Progenitor cell of endocrine pancreas (in vitro differentiated cells): Measurements from ENCODE around the gene RFXAP. TPM values are rescaled to one million over a fixed set of nuclear protein-coding genes. Genes with fewer than 3 reads are reported as not detected.

Source experiments
- DNase-seq: peaks from one replicate; pipeline ENCODE4 v3.0.0; 2021; ENCODE audit warnings: low spot score; ENCODE audit not compliant: unreplicated experiment
- H3K27ac Mint-ChIP-seq: 2 replicates; pipeline ENCODE4 v1.8.0; 2021; ENCODE audit warnings: mild to moderate bottlenecking, moderate library complexity, mixed read lengths
- H3K27me3 Mint-ChIP-seq: 2 replicates; pipeline ENCODE4 v1.8.0; 2021; ENCODE audit warnings: mixed read lengths
- H3K36me3 Mint-ChIP-seq: 2 replicates; pipeline ENCODE4 v1.8.0; 2022; ENCODE audit warnings: mixed read lengths; ENCODE audit not compliant: insufficient read depth
- H3K4me1 Mint-ChIP-seq: 2 replicates; pipeline ENCODE4 v1.8.0; 2021; ENCODE audit warnings: low read depth, mixed read lengths
- H3K4me3 Mint-ChIP-seq: 2 replicates; pipeline ENCODE4 v1.8.0; 2021; ENCODE audit warnings: low read depth, mild to moderate bottlenecking, moderate library complexity, mixed read lengths
- H3K9me3 Mint-ChIP-seq: 2 replicates; pipeline ENCODE4 v1.8.0; 2021; ENCODE audit warnings: low read depth, mixed read lengths
- total RNA-seq: library from RNA; stranded (reverse); gene quantifications from 2 replicates; pipeline ENCODE4 v1.2.1, GENCODE V29; 2021
- TF ChIP-seq, protein P1 (sequence below): fragments of 200-600 bp; sonication (generic); IDR thresholded peaks from one replicate; pipeline ENCODE4 v1.5.0; 2021; ENCODE audit warnings: antibody characterized with exemption, mild to moderate bottlenecking; ENCODE audit not compliant: unreplicated experiment

The RFXAP gene
- total RNA-seq, 1 donor from 2014 or later = 13.3 TPM

DNA sequence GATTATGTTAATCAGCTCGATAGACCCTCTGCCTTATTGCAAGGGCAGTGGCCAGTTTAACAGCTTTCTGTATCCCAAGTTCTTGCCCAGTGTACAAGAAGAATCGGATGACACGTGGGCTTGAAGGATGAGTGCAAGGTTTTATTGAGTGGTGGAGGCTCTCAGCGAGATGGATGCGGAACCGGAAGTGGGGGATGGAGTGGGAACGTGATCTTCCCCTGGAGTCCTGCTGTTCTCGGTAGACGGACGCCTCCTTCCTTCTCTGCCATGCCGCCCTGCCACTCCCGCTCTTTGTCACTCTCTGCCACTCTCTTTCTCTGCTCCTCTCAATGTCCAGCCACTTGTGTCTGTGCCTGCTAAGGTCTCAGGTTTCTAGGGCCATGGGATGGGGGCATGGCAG is 21.0 kb downstream of the RFXAP start:
- TF ChIP-seq, protein P1, sequence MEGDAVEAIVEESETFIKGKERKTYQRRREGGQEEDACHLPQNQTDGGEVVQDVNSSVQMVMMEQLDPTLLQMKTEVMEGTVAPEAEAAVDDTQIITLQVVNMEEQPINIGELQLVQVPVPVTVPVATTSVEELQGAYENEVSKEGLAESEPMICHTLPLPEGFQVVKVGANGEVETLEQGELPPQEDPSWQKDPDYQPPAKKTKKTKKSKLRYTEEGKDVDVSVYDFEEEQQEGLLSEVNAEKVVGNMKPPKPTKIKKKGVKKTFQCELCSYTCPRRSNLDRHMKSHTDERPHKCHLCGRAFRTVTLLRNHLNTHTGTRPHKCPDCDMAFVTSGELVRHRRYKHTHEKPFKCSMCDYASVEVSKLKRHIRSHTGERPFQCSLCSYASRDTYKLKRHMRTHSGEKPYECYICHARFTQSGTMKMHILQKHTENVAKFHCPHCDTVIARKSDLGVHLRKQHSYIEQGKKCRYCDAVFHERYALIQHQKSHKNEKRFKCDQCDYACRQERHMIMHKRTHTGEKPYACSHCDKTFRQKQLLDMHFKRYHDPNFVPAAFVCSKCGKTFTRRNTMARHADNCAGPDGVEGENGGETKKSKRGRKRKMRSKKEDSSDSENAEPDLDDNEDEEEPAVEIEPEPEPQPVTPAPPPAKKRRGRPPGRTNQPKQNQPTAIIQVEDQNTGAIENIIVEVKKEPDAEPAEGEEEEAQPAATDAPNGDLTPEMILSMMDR = no peak
- Mint-ChIP-seq H3K4me1 (peaks cover 16% of the 10 kb centered on the region), H3K36me3 (peaks cover 5% of the 10 kb centered on the region), H3K27me3 (no peaks in the 10 kb centered on the region), H3K27ac (no peak overlapping the region), H3K9me3 (no peaks in the 10 kb centered on the region), H3K4me3 (no peak overlapping the region)
- DNase-seq = no peak

DNA sequence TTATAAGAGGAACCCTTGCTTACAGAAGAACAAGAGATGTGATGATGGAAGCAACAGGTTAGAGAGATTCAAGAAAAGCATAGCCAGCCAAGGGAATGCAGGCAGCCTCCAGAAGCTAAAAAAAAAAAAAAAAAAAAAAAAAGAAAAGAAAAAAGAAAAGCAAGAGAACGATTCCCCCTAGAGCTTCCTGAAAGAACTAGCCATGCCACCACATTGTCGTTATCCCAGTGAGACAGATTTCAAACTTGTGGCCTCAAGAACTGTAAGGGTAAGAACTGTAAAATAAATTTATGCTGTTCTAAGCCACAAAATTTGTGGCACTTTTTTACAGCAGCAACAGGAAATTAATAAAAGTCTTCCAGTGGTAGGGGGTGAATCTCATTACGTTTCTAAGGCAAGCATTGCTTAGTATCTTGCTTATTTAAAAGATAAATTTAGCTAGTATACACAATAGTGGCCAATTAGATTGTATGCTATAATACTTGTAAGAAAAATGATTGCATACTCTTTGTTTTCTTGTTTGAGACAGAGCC is 21.8 kb downstream of the RFXAP start:
- TF ChIP-seq, protein P1 = no peak
- Mint-ChIP-seq H3K27me3 (no peaks in the 10 kb centered on the region), H3K27ac (no peak overlapping the region), H3K9me3 (no peaks in the 10 kb centered on the region), H3K4me3 (no peak overlapping the region), H3K36me3 (peaks cover 5% of the 10 kb centered on the region), H3K4me1 (peaks cover 16% of the 10 kb centered on the region)
- DNase-seq = no peak

DNA sequence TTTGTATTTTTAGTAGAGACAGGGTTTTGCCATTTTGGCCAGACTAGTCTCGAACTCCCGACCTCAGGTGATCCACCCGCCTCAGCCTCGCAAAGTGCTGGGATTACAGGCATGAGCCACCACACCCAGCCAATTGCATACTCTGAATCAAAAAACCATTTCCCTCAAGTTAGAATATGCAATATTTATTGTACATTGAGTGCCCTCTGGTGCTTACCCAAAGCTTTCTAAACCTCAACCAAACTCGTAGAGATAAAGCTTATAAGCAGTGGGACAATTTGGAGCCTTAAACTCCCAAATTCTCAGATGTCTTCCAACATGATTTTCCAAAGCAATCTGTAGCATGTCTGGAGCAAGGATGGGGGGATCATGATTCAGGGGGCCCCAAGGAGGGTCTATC is 22.4 kb downstream of the RFXAP start:
- Mint-ChIP-seq H3K9me3 (no peaks in the 10 kb centered on the region), H3K4me1 (peaks cover 16% of the 10 kb centered on the region), H3K4me3 (no peak overlapping the region), H3K27ac (no peak overlapping the region), H3K27me3 (no peaks in the 10 kb centered on the region), H3K36me3 (peaks cover 5% of the 10 kb centered on the region)
- TF ChIP-seq, protein P1 = no peak
- DNase-seq = no peak

DNA sequence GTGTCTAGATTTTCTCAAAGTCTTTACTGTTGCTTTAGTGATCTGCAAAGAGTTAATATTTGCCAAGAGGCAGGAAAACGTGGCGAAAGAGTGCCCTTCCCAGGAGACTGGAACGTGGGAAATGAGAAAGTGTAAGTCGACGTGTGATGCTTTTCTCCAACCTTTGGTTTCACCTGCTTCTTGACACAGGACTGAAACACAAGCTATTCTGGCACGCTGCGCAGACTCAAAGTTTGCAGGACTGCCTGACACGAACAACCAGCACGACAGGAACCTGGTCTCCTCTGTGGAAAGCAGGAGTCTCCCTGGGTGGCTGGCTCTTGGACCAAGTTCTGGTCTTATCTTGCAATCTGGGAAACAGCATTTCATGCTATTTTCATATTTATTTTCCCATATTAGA is 28.6 kb downstream of the RFXAP start:
- Mint-ChIP-seq H3K4me3 (peak overlapping the region; percentile 31), H3K36me3 (peaks cover 1% of the 10 kb centered on the region), H3K4me1 (peaks cover 14% of the 10 kb centered on the region), H3K27ac (peak overlapping the region; percentile 5), H3K9me3 (no peaks in the 10 kb centered on the region), H3K27me3 (no peaks in the 10 kb centered on the region)
- TF ChIP-seq, protein P1 = no peak
- DNase-seq = no peak

DNA sequence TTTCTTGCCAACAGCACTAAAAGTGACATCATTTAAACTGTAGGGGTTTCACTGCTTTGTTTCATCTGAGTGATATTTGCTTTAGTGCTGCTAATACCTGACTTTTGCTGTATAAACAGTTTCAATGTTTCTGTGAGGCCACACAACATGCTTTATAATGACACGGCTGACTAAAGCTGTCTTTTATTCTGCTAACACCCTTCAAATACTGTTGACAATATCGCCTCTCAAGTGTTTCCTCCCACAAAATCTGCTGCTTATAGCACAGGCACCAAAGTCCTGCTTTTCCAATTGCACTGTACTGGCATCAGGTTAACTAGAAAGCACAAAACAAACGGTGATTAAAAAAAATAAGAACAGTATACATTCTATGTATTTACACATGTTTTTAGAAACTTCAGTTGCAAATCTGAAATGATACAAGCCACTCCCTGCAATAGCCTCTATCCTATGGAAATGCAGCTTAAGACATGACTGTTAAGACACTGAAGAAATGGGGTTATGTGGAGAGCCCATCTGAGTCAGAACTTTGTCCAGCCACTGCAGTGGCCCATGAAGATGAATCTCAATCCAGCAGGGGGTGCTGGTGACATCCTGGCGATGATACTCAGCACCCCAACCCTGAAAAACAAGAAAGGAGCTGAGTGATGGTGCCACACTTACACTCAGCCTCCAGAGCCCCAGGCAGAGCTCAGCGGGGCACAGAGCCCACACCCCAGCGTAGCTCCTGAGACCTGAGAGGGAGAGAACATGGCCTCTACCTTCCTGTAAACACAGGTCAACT is 29.4 kb downstream of the RFXAP start:
- peak overlapping the region; percentile 83 for H3K27ac Mint-ChIP-seq
- DNase-seq = no peak
- peaks cover 14% of the 10 kb centered on the region for H3K4me1 Mint-ChIP-seq
- no peaks in the 10 kb centered on the region for H3K9me3 Mint-ChIP-seq
- H3K4me3 Mint-ChIP-seq = no peak overlapping the region
- TF ChIP-seq, protein P1 = peak; percentile 21
- H3K36me3 Mint-ChIP-seq = peaks cover 1% of the 10 kb centered on the region
- H3K27me3 Mint-ChIP-seq = no peaks in the 10 kb centered on the region
